Fibroblast of skin of left quadriceps (primary cell): ENCODE measurements around the gene RUVBL1.
"Not testable (repeated sequence)": the region's sequence is repeated elsewhere in the genome, so short reads cannot be mapped to it uniquely, and the experiment has no call there.

Experiments used
- DNase-seq, 2 experiments: peaks; one replicate each; pipeline ENCODE4 v3.0.0-alpha.2; 2013; ENCODE audit warnings: low read depth in 2 of 2

RUVBL1 gene

GRCh38 chr3:128123538-128124368, at the start of gene RUVBL1:
RUVBL1 (minus strand) TSS chr3:128123812; CDS start chr3:128123724, 88 bp downstream.
- DNase-seq: peak; percentile 95

DNA sequence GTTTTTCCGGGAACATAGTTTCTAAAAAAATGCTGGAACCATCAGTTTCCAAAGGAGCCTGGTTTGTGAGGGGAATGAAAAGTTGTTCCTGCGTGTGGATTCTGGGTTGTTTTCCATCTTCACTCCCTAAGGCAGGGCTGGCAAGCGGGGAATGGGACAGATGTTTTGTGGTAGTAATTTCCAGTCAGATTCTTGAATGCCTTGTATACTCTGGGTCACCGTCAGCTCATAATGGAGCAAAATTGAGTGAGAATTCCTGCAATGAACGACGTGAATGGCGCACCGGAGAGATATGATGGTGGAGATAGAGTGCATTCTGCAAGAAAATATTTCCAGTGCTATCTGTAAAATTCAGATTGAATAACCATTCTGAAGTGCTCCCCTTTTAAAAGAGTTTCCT, 49.6 kb upstream of the RUVBL1 start:
- no peak for DNase-seq

DNA sequence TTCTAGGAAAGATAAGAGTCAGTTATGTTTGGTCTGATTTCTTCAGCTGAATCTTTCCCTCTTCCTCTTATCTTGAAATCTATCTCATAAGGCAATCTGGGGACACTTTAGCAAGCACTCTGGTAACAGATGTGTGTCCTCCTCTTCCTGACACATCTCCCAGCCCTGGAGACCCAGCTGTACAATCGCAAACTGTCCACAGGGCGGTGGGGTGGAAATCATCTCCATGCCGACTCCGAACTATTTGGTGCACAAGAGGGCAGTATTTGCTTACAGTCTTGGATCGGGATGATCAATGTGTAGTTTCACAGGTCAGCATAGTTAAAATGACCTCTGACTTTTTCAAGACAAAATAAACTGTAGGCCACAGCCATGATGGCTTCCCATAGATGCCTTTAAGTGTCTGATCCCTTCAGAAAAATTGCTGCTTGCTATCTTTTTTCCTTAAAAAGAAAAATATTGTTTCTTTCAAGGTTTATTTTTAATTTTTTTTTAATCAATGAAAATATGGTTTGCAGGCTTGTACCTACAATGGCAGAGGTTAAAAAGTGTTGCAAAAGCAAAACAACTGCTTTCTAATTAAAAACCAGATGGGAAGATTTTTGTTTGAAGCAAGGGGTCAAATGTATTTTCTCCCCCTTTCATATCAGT, 47.4 kb upstream of the RUVBL1 start:
- peak; percentile 42 to 55 for DNase-seq

DNA sequence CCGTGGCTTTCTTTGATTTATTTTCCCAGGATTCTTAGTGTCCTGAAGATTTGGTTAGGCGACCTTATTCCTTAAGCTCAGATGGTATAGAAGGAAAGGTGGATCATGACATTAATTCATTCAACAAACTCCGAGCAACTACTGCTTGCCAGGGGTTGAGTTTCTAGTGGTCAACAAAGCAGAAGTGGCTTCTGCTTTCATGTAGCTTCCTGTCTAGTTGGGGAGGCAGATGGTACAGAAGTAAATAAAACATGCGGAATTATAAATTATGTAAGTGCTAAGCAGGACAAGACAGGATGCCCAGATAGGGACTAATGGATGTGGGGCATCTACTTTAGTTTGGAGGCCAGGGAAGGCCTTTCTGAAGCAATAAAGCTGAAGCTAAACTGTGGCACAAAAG, 45.2 kb upstream of the RUVBL1 start:
- no peak for DNase-seq

GRCh38 chr3:128167973-128168674, 44.5 kb upstream of the RUVBL1 start:
- DNase-seq: no peak

GRCh38 chr3:128167646-128167972, 44.0 kb upstream of the RUVBL1 start:
- no peak for DNase-seq

- no peak for DNase-seq
These were observed 43.4 kb upstream of the RUVBL1 start for GRCh38 chr3:128166971-128167453.

DNA sequence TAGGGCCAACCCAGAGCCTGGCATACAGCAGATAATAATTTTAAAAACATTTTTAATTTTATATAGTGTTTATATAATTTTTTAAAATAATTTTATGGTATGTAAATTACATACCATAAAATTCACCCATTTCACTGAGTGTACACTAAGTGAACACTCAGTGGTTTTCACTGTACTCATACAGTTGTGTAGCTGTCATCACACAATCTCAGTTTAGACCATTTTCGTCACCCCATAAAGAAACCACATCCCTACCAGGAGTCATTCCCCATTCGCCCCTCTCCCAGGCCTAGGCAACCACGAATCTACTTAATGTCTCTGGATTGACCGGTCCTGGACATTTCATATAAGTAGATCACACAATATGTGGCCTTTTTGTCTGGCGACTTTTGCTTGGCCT, 39.8 kb upstream of the RUVBL1 start:
- DNase-seq: no peak

DNA sequence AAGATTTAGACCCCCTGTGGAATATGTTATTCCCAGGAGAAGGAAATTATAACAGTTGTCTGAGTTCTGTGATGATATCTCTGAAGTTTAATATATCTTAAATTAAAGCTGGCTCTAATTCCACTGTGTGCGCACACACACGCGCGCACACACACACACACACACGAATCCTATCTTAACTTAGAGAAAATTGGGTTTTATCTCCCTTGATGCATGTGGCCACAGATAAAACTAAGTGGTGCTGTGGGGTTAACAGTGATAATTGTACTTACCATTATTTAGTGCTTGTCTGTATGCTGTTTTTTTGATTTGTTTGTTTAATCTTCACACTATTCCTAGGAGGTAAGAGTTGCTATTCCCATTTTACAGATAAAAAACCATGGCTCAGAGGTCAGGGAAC, 37.0 kb upstream of the RUVBL1 start:
- DNase-seq: no peak

GRCh38 chr3:128155616-128156360, 32.2 kb upstream of the RUVBL1 start:
- DNase-seq: no peak

DNA sequence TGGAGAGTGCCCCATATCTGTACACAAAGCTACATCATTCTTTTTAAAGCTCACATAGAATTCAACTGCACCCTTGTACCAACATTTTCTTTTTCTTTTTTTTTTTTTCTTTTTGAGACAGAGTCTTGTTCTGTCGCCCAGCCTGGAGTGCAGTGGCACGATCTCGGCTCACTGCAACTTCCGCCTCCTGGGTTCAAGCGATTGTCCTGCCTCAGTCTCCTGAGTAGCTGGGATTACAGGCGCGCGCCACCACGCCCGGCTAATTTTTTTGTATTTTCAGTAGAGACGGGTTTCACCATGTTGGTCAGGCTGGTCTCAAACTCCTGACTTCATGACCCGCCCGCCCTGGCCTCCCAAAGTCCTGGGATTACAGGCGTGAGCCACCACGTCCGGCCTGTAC, 30.7 kb upstream of the RUVBL1 start:
- not testable (repeated sequence) for DNase-seq

DNA sequence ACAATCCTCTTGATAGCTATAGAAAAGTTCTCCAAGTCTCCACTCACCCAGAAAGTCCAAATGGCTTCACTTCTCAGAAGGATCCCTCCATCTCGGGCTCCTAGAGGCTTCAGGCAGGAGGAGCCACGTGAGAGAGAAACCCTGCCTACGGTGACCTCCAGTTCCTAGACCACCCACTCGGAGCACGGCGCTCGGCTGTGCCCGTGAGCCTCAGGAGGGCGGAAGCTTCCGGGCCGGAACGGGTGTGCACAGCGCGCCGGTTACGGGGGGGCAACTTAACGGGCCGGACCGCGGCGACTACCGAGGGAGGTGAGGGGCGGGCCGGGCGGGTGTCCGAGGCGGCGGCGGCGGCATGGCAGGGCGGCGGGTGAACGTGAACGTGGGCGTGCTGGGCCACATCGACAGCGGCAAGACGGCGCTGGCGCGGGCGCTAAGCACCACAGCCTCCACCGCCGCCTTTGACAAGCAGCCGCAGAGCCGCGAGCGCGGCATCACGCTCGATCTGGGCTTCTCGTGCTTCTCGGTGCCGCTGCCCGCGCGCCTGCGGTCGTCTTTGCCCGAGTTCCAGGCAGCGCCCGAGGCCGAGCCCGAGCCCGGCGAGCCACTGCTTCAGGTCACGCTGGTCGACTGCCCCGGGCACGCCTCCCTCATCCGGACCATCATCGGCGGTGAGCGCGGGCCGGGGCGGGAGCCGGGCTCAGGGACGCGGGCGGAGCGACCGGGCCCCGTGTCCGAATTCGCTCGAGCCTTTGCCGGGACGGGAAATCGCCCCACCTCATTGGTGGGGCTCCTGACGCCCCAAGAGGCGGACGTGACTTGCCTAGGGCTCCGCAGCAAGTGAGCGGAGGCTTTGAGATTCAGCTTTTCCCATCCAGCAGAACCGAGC, 29.8 kb upstream of the RUVBL1 start, which contains the start of gene EEFSEC:
Gene EEFSEC, plus strand, starts transcription at position 326 of the 886 bp plus-strand sequence. Its CDS starts 27 bp downstream, at position 353.
- DNase-seq: peak; percentile 43 to 48

DNA sequence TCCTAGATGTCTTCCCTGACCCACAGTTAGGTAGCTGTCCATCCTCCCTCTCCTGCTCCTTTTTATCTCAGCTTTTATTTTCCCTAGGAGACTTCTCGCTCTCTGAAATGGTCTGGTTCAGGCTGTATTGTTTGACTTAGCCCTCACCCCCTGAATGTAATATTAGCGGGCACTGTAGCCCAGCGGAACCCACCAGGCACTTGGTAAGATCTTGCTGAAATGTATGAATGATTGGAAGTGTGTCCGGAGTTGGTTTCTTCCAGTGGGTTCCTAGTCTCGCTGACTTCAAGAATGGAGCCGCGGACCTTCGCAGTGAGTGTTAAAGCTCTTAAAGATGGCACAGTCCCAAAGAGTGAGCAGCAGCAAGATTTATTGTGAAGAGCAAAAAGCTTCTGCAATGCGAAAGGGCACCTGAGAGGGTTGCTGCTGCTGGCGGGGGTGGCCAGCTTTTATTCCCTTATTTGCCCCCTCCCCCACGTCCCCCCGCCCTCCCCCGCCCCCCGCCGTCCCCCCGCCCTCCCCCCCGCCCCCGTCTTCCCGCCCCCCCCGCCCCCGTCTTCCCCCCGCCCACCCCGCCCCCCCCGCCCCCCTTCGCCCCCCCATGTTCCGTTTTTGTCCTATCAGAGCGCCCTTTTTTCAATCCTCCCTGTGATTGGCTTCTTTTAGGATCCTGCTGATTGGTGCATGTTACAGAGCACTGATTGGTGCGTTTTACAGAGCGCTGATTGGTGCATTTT, 29.0 kb upstream of the RUVBL1 start:
- no peak for DNase-seq

DNA sequence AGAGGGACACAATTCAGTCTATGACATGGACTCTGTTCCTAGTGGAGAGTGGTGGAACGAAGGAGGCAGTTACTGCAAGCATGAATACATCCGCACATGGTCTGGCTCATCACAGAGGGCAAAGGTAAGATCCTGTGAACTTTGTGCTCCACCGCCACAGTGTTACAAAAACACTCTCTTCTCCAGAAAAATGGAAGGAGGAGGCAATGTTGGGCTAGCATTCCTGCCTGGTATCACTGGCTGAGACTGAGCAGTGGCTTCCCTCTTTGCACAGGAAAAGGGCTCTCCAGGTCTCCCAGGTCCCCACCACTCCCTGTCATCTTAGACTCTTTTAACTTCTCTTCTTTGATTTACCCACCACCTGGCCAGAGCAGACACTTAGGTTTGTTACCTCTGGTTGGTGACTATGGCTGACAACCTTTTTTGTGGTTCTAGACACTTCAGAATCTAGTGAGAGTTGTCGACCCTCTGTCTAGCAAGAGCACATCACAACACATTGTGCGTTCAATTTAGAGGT, 28.2 kb upstream of the RUVBL1 start:
- DNase-seq: no peak

GRCh38 chr3:128149650-128150049, 26.0 kb upstream of the RUVBL1 start:
- DNase-seq: no peak

DNA sequence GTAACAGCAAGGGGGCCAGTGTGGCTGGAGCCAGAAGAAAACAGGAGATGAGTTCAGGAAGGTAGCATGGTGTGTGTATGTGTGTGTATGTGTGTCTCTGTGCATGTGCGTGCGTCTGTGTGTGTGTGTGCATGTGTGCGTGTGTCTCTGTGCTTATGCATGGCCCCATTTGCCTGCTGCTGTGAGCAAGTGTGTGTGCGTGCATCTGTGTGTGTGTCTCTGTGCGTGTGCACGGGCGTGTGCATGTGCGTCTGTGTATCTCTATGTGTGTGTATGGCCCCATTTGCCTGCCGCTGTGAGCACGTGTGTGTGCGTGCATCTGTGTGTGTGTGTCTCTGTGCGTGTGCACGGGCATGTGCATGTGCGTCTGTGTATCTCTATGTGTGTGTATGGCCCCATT, 22.6 kb upstream of the RUVBL1 start:
- DNase-seq: no peak

DNA sequence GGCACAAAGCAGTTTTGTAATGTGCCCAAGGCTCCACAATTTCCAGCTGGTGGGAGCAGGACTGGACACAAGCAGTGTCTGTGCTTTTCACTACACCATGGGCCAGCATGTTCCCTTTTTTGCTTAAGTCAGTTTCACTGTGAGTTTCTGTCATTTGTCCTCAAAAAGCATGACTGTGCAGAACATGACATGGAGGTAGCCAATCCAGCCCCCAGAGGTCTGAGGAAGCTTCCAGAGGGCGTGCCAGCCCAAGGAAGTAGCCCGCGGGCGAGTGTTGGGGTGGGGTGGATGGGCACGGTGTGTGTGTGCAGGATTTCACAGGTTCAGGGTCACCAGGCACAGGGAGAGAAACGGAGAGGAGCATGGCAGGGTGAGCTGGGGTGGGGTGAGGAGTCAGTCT, 21.7 kb upstream of the RUVBL1 start:
- no peak for DNase-seq

DNA sequence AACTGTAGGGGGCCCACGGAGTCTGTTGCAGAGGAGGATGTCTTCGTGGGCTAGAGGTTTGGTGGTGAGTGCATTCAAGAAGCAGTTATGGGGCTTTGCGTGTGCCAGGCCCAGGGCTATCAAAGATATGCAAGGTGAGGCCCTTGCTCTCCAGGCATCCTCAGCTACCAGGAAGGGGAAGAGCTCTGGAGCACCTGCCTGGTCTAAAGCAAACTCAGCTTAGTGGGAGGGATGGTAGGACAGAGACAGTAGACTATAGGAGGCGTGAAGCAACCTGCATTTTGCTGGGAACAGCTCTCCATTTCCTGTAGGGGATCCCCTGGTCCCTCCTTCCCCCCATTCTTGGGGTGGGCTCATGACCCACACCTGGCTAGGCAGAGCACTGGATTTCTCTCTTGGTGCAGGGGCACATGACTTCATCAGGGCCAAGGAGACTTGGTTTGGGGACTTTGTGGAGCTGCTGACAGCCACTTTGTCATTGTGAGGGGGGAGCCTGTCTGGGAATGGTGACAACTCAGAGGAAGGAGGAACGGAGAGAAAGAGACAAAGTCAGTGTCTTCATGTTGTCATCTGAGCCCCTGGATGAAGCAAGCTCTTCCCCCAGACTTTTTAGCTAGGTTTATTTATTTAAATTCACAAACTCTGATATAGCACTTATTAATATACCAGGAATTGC, 21.0 kb upstream of the RUVBL1 start:
- DNase-seq: no peak

GRCh38 chr3:128143496-128143895, 19.9 kb upstream of the RUVBL1 start:
- no peak for DNase-seq
